HFFc6 (cell line): ENCODE measurements around the gene ANO6. TPM values are rescaled to one million over a fixed set of nuclear protein-coding genes. Genes with fewer than 3 reads are reported as not detected.

Experiments used
- DNase-seq: peaks from one replicate; pipeline ENCODE4 v3.0.0-alpha.2; 2018
- H3K27ac Mint-ChIP-seq: 2 replicates; pipeline ENCODE4 v1.8.0; 2020; ENCODE audit warnings: mild to moderate bottlenecking, mixed read lengths
- H3K27me3 Mint-ChIP-seq: 2 replicates; pipeline ENCODE4 v1.8.0; 2021; ENCODE audit warnings: mild to moderate bottlenecking, moderate library complexity, mixed read lengths; ENCODE audit not compliant: insufficient read depth
- H3K36me3 Mint-ChIP-seq: 2 replicates; pipeline ENCODE4 v1.8.0; 2021; ENCODE audit warnings: low read depth, mixed read lengths
- H3K4me1 Mint-ChIP-seq: 2 replicates; pipeline ENCODE4 v1.8.0; 2020; ENCODE audit warnings: low read depth, mixed read lengths
- H3K4me3 Mint-ChIP-seq: 2 replicates; pipeline ENCODE4 v1.8.0; 2020; ENCODE audit warnings: mild to moderate bottlenecking, moderate library complexity, mixed read lengths
- H3K9me3 Mint-ChIP-seq: 2 replicates; pipeline ENCODE4 v1.8.0; 2020; ENCODE audit warnings: mild to moderate bottlenecking, mixed read lengths
- CTCF ChIP-seq: fragments of 200-600 bp; sonication (generic); IDR thresholded peaks from 2 replicates; pipeline ENCODE4 v1.5.0; 2021; ENCODE audit warnings: antibody characterized with exemption, mild to moderate bottlenecking
- total RNA-seq, 6 experiments: library from RNA; stranded (reverse); fragmentation: NEBNext Ultra II Directional; extraction: Animal tissue kit (Norgen Biotek cat#: 25700); gene quantifications; 2 replicates in 1 of 6; 3 replicates in 5 of 6; pipeline ENCODE4 v1.2.3, GENCODE V29; 2021

The ANO6 gene
- total RNA-seq, 6 experiments from 2014 or later, result 44.4 to 58.6 (median 53.3) TPM

DNA sequence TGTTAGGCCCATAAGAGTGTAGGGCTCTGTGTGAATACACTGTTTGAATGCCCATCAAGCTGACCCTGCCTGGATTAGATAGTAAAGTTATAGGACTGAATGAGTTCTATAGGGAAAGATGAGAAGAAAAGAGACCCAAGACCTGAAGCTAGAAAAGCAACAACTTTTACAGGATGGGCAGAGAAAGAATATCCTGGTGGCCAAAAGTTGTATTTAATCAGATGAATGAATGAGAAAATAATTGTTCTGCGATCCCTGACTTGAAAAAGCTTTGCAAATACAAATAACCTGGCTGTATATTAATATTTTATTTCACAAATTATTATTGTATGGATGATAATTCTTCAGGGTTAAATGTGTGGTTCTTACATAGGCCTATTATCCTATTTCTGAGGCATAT lies 2.8 kb upstream of the ANO6 start:
- Mint-ChIP-seq H3K27me3 (peaks cover 2% of the 10 kb centered on the region), H3K4me1 (peaks cover 43% of the 10 kb centered on the region), H3K27ac (no peak overlapping the region), H3K9me3 (no peaks in the 10 kb centered on the region), H3K4me3 (no peak overlapping the region), H3K36me3 (peaks cover 6% of the 10 kb centered on the region)
- TF ChIP-seq CTCF, result peak; percentile 56
- no peak for DNase-seq

GRCh38 chr12:45214071-45214470 lies 1.8 kb upstream of the ANO6 start:
- Mint-ChIP-seq H3K27me3 (peaks cover 2% of the 10 kb centered on the region), H3K27ac (peak overlapping the region; percentile 87; the same call in 1 of the 2 replicates), H3K4me1 (peaks cover 44% of the 10 kb centered on the region), H3K9me3 (no peaks in the 10 kb centered on the region), H3K4me3 (no peak overlapping the region), H3K36me3 (peaks cover 6% of the 10 kb centered on the region)
- no peak for TF ChIP-seq CTCF
- no peak for DNase-seq

- no peaks in the 10 kb centered on the region for H3K9me3 Mint-ChIP-seq
- H3K27me3 Mint-ChIP-seq, result peaks cover 2% of the 10 kb centered on the region
- DNase-seq, result no peak
Measured at GRCh38 chr12:45214749-45215418, 1.0 kb upstream of the ANO6 start.

DNA sequence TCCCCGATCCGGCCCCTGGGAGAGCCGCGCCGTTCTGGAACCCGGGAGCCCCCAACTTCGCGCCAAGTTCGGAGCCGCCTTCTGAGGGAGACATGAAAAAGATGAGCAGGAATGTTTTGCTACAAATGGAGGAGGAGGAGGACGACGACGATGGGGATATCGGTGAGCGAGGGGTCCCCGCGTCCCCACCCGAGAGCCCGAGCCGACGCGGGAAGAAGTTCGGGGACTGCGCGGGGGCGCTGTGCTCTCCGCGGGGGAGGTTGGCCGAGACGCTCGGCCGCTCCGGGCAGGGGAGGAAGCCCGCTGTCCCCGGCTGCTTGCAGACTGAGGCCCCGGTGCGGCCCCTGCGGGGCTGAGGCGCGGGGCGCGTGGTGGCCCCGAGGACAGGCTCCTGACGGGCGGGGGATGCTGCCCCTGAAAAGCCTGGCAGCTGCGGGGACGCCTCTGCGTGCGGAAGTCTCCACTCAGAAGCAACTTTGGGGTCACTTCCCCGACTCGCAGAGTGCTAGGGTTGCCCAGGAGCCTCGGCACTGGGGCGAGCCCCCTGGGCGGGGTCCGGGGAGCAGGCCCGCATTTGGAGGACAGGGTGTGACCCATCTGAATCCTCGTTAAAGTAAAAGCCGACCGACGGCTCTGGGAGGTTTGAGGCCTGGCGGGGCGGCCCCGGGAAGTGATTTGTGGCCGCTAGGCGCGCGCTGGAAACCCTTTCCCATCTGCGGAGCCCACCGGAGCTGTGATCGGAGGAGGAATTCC lies 511 bp downstream of the ANO6 start:
- H3K27me3 Mint-ChIP-seq, result peaks cover 2% of the 10 kb centered on the region
- peak; percentile 19 for DNase-seq
- peak overlapping the region; percentile 98 for H3K27ac Mint-ChIP-seq
- H3K9me3 Mint-ChIP-seq, result no peaks in the 10 kb centered on the region
- peak overlapping the region; percentile 92 for H3K4me3 Mint-ChIP-seq
- H3K36me3 Mint-ChIP-seq, result peaks cover 11% of the 10 kb centered on the region
- TF ChIP-seq CTCF, result peak; percentile 64
- peaks cover 58% of the 10 kb centered on the region for H3K4me1 Mint-ChIP-seq

More at GRCh38 chr12:45214749-45215418, 1.0 kb upstream of the ANO6 start:
- peak overlapping the region; percentile 92 for H3K4me3 Mint-ChIP-seq
- no peak for TF ChIP-seq CTCF
- H3K36me3 Mint-ChIP-seq, result peaks cover 6% of the 10 kb centered on the region
- peak overlapping the region; percentile 87 for H3K27ac Mint-ChIP-seq
- peaks cover 44% of the 10 kb centered on the region for H3K4me1 Mint-ChIP-seq

DNA sequence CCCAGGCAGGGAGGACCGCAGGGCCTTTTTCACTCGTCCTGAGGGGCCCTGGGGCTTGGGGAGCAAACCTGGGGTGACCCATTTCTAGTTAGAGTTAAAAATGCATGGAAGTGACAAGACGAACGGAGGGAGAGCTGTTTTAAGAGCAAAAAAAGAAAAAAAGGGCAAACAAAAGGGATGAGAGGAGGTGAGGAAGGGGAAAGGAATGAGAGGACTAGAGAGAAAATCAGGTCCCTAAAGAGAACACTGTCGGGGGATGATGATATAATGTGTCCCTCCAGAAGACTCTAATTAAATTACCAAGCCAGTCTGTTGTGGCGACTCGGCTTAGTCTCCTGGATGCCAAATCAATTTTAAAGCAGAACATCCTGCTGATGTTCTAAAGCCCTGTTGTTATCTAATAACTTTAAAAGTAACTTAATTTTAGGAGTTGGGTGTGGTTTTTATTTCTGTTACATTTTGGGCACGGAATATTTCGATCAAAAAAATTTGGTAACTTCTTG lies 1.1 kb downstream of the ANO6 start:
- TF ChIP-seq CTCF, result no peak
- Mint-ChIP-seq H3K4me1 (peaks cover 60% of the 10 kb centered on the region), H3K4me3 (peak overlapping the region; percentile 92), H3K27me3 (peaks cover 2% of the 10 kb centered on the region), H3K9me3 (no peaks in the 10 kb centered on the region), H3K36me3 (peaks cover 14% of the 10 kb centered on the region), H3K27ac (peak overlapping the region; percentile 98)
- no peak for DNase-seq
